Spleen (tissue), 11 donors: ENCODE data around the gene SSUH2. TPM values are rescaled to one million over a fixed set of nuclear protein-coding genes. Genes with fewer than 3 reads are reported as not detected.

Experiments
- DNase-seq: peaks from one replicate; pipeline ENCODE4 v3.0.0-alpha.2; 2020
- H3K27ac ChIP-seq, 8 donors: fragments of 200-600 bp; sonication (generic) in 7 of 8; 1 replicate in 4 of 8; 2 replicates in 4 of 8; pipeline versions ENCODE4 v1.5.0 to v1.8.0; 2016 to 2021; ENCODE audit warnings: inconsistent platforms in 4 of 8, mild to moderate bottlenecking in 4 of 8, moderate library complexity in 1 of 8
- H3K27me3 ChIP-seq, 7 donors: fragments of 200-600 bp; sonication (generic) in 6 of 7; replicated peaks in 1 of 7; 1 replicate in 4 of 7; 2 replicates in 3 of 7; pipeline versions ENCODE4 v1.5.0 to v1.8.0; 2016 to 2021; ENCODE audit warnings: inconsistent platforms in 3 of 7, mild to moderate bottlenecking in 1 of 7
- H3K36me3 ChIP-seq, 6 donors: fragments of 200-600 bp; sonication (generic) in 5 of 6; 1 replicate in 4 of 6; 2 replicates in 2 of 6; pipeline versions ENCODE4 v1.5.0 to v1.8.0; 2016 to 2021; ENCODE audit warnings: inconsistent platforms in 2 of 6
- H3K4me1 ChIP-seq, 6 donors: fragments of 200-600 bp; sonication (generic) in 5 of 6; 1 replicate in 3 of 6; 2 replicates in 3 of 6; pipeline versions ENCODE4 v1.5.0 to v1.8.0; 2016 to 2021; ENCODE audit warnings: inconsistent platforms in 3 of 6
- H3K4me3 ChIP-seq, 8 donors: fragments of 200-600 bp; sonication (generic) in 7 of 8; 1 replicate in 4 of 8; 2 replicates in 4 of 8; pipeline versions ENCODE4 v1.5.0 to v1.8.0; 2016 to 2021; ENCODE audit warnings: inconsistent platforms in 4 of 8, mild to moderate bottlenecking in 4 of 8, moderate library complexity in 2 of 8
- H3K9me3 ChIP-seq, 8 donors: fragments of 200-600 bp; sonication (generic) in 7 of 8; 1 replicate in 4 of 8; 2 replicates in 4 of 8; pipeline versions ENCODE4 v1.5.0 to v1.8.0; 2016 to 2021; ENCODE audit warnings: inconsistent platforms in 4 of 8
- CTCF ChIP-seq, 11 experiments: fragments of 200-600 bp in 7 of 11; fragments of 450-650 bp in 4 of 11; sonication (generic) in 4 of 11; IDR thresholded peaks in 8 of 11; conservative IDR thresholded peaks in 3 of 11; 1 replicate in 7 of 11; 2 replicates in 4 of 11; pipeline versions ENCODE4 v1.4.0 to v1.8.0; 2016 to 2021; ENCODE audit warnings: antibody characterized with exemption in 11 of 11, inconsistent platforms in 4 of 11, mild to moderate bottlenecking in 1 of 11
- POLR2A ChIP-seq, 3 donors: fragments of 450-650 bp; IDR thresholded peaks; one replicate each; pipeline ENCODE4 v1.5.1; 2017; ENCODE audit warnings: antibody characterized with exemption in 3 of 3, mild to moderate bottlenecking in 1 of 3
- POLR2AphosphoS5 ChIP-seq, 3 donors: sonication (generic); formaldehyde crosslinking; IDR thresholded peaks; one replicate each; pipeline ENCODE4 v1.5.1; 2017; ENCODE audit warnings: antibody characterized with exemption in 3 of 3
- WGBS, 5 donors: extraction: QIAGEN DNeasy Blood & Tissue Kit in 3 of 5; methylation state at CpG; one replicate each; pipeline versions ENCODE4 v1.1.5 to v1.1.7; 2013 to 2018; 5-methylcytosine and 5-hydroxymethylcytosine counted together
- intact Hi-C: fragments of 100-400 bp; cut with DNase I; formaldehyde crosslinking; loops from one replicate; pipeline ENCODE4 v1.15.0; 2023; ENCODE audit warnings: low total_unique reads
- polyA plus RNA-seq, 3 donors: library from polyadenylated mRNA; stranded (reverse); fragments of 200-250 nt; gene quantifications; one replicate each; pipeline ENCODE4 v1.2.1, GENCODE V29; 2013
- total RNA-seq, 7 donors: library from RNA; depleted of rRNA in 3 of 7; stranded (reverse); fragments of >200 nt in 3 of 7; fragmentation: NEBNext Ultra II Directional in 4 of 7; extraction: Animal tissue kit (Norgen Biotek cat#: 25700) in 4 of 7; gene quantifications; one replicate each; pipeline versions ENCODE4 v1.1.0 to v1.2.1, GENCODE V29; 2016 to 2021
- donor health status: healthy with polysubstance abuse.
- donor health status: DM: no; HTN: no; CAD: no; lungs with moderate emphysema.
- donor health status: DM: no; HTN: no; CAD: no.
- donor health status: Bipolar disorder and iron deficiency.
- donor health status: healthy.
- donor health status: DM: no; HTN: no; CAD: no.
- donor health status: DM: yes; HTN: yes; CAD: no.

The SSUH2 gene
- total and polyA plus RNA-seq, 10 donors, result 0.94 to 4.5 (median 1.7) TPM

GRCh38 chr3:8646313-8646938, 1.8 kb upstream of the SSUH2 start:
- H3K4me3 ChIP-seq, result no peak overlapping the region
- peaks cover 0 to 14% (median 0%) of the 10 kb centered on the region in 7 donors for H3K27me3 ChIP-seq
- intact Hi-C loops, result no loop called here
- H3K36me3 ChIP-seq, result no peaks in the 10 kb centered on the region
- peak; percentile 23 for DNase-seq
- no peaks in the 10 kb centered on the region for H3K4me1 ChIP-seq
- WGBS, 5 donors, result 83 to 86% (median 84%) methylated on average over 14 of the region's 14 CpGs
- H3K27ac ChIP-seq, result no peak overlapping the region
- no peaks in the 10 kb centered on the region for H3K9me3 ChIP-seq
- no peak for TF ChIP-seq CTCF (IDR thresholded peaks at IDR 0.05 in 8 of 11, conservative IDR thresholded peaks at IDR 0.05 in 3 of 11)
- no peak for TF ChIP-seq POLR2AphosphoS5 (IDR thresholded peaks at IDR 0.05)

- intact Hi-C loops, result no loop called here
- H3K4me3 ChIP-seq, result no peak overlapping the region
- H3K9me3 ChIP-seq, result no peaks in the 10 kb centered on the region
- H3K36me3 ChIP-seq, result no peaks in the 10 kb centered on the region
- H3K27me3 ChIP-seq, result peaks cover 0 to 14% (median 0%) of the 10 kb centered on the region in 7 donors
- no peaks in the 10 kb centered on the region for H3K4me1 ChIP-seq
- 69 to 82% (median 78%) methylated on average over 6 of the region's 6 CpGs for WGBS, 5 donors
- DNase-seq, result no peak
- H3K27ac ChIP-seq, result no peak overlapping the region
- TF ChIP-seq POLR2AphosphoS5 (IDR thresholded peaks at IDR 0.05) (no peak), CTCF (IDR thresholded peaks at IDR 0.05 in 8 of 11, conservative IDR thresholded peaks at IDR 0.05 in 3 of 11) (no peak), POLR2A (IDR thresholded peaks at IDR 0.05) (no peak)
Measured at GRCh38 chr3:8645712-8646111, 1.1 kb upstream of the SSUH2 start.

GRCh38 chr3:8643693-8644365, 769 bp downstream of the SSUH2 start:
- TF ChIP-seq POLR2AphosphoS5 (IDR thresholded peaks at IDR 0.05) (no peak), CTCF (IDR thresholded peaks at IDR 0.05 in 8 of 11, conservative IDR thresholded peaks at IDR 0.05 in 3 of 11) (no peak), POLR2A (IDR thresholded peaks at IDR 0.05) (no peak)

GRCh38 chr3:8642001-8642400, 2.6 kb downstream of the SSUH2 start:
- no peak for DNase-seq
- Histone ChIP-seq H3K27me3 (peaks cover 0 to 14% (median 0%) of the 10 kb centered on the region in 7 donors), H3K4me3 (no peak overlapping the region), H3K4me1 (no peaks in the 10 kb centered on the region), H3K9me3 (no peaks in the 10 kb centered on the region), H3K27ac (no peak overlapping the region), H3K36me3 (no peaks in the 10 kb centered on the region)
- intact Hi-C loops, result no loop called here
- 79 to 92% (median 90%) methylated on average over 2 of the region's 2 CpGs for WGBS, 5 donors
- no peak for TF ChIP-seq POLR2A (IDR thresholded peaks at IDR 0.05)
- TF ChIP-seq CTCF (IDR thresholded peaks at IDR 0.05 in 8 of 11, conservative IDR thresholded peaks at IDR 0.05 in 3 of 11), result no peak
- no peak for TF ChIP-seq POLR2AphosphoS5 (IDR thresholded peaks at IDR 0.05)

More at GRCh38 chr3:8643693-8644365, 769 bp downstream of the SSUH2 start:
- Histone ChIP-seq H3K4me3 (no peak overlapping the region), H3K27me3 (peaks cover 0 to 14% (median 0%) of the 10 kb centered on the region in 7 donors), H3K36me3 (no peaks in the 10 kb centered on the region), H3K9me3 (no peaks in the 10 kb centered on the region), H3K4me1 (no peaks in the 10 kb centered on the region), H3K27ac (no peak overlapping the region)
- intact Hi-C loops, result no loop called here
- WGBS, 5 donors, result 25 to 40% (median 32%) methylated on average over 10 of the region's 10 CpGs
- peak; percentile 15 for DNase-seq
